ENCODE data around the gene PPP1R9A.

DNA sequence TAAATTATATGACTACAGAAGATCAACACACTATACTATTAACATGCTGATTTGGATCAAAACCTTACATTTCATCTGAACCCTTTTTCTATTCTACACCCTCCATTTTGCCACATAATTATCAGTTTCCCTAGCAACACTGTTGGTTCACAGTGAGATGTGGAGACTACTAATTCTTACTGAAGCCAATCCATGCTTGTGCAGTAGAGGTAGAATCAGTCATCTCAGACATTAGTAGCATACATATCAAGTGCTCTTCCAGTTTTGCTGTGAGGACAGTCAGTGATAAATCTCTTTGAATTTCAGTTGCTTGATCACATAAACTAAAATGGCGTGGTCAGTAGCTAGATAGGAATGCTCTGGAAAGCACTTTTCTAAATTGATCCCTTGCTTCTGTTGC, 346.6 kb downstream of the PPP1R9A start:
- TF ChIP-seq, protein P1, sequence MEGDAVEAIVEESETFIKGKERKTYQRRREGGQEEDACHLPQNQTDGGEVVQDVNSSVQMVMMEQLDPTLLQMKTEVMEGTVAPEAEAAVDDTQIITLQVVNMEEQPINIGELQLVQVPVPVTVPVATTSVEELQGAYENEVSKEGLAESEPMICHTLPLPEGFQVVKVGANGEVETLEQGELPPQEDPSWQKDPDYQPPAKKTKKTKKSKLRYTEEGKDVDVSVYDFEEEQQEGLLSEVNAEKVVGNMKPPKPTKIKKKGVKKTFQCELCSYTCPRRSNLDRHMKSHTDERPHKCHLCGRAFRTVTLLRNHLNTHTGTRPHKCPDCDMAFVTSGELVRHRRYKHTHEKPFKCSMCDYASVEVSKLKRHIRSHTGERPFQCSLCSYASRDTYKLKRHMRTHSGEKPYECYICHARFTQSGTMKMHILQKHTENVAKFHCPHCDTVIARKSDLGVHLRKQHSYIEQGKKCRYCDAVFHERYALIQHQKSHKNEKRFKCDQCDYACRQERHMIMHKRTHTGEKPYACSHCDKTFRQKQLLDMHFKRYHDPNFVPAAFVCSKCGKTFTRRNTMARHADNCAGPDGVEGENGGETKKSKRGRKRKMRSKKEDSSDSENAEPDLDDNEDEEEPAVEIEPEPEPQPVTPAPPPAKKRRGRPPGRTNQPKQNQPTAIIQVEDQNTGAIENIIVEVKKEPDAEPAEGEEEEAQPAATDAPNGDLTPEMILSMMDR (IDR thresholded peaks at IDR 0.05) = no peak
- no peak for TF ChIP-seq ZFX (IDR thresholded peaks at IDR 0.05; ENCODE audit: borderline replicate concordance)
